Testis (tissue), 2 donors: ENCODE data around the gene CADPS2.

Source experiments
- CTCF ChIP-seq, 3 experiments: fragments of 450-650 bp in 2 of 3; fragments of 200-600 bp in 1 of 3; sonication (generic) in 1 of 3; IDR thresholded peaks; one replicate each; pipeline ENCODE4 v1.5.1; 2016 to 2019; ENCODE audit warnings: antibody characterized with exemption in 3 of 3, mild to moderate bottlenecking in 2 of 3, moderate library complexity in 1 of 3
- POLR2A ChIP-seq: fragments of 450-650 bp; IDR thresholded peaks from one replicate; pipeline ENCODE4 v1.6.1; 2017; ENCODE audit warnings: antibody characterized with exemption, mild to moderate bottlenecking, moderate library complexity

DNA sequence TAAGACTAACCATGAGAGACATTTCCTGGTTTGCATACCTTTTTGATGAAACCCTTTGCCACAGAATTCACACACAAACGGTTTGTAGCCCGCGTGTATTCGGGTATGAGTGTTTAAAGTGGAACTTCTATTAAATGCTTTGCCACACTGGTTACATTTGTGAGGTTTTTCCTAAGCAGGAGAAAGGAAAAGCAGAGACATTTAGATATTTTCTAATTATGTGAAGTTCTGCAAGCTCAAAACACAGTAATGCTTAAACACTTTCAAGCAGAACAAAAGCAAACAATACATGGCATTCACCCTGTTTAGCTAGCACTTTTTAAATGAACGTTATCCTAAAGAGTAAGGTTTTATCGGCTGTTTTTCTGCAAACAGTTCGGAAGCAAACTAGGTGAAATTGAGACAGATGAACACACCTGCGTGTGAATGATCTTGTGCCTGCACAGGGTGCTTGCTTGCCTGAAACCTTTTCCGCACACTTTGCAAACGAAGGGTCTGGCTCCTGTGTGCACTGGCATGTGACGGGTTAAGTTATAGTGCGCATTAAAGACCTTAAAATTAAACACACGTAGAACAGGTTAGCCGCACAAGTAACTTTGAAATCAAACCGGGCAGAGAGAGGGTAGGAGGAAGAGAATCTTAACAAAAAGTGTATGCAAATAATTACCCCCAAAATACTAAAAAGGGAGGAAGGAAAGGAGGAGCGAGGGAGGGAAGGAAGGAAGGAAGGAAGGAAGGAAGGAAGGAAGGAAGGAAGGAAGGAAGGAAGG, 583.3 kb downstream of the CADPS2 start:
- TF ChIP-seq CTCF (IDR thresholded peaks at IDR 0.05): no peak
- no peak for TF ChIP-seq POLR2A
